NCI-H146 treated with DMSO at 0.1 percent for 48 hours (cell line): ENCODE measurements around the gene SGIP1.

Experiments used
- DNase-seq: peaks from one replicate; lab custom pipeline; 2025; ENCODE audit not compliant: unreplicated experiment; lab: John Stamatoyannopoulos, UW

SGIP1 gene

DNA sequence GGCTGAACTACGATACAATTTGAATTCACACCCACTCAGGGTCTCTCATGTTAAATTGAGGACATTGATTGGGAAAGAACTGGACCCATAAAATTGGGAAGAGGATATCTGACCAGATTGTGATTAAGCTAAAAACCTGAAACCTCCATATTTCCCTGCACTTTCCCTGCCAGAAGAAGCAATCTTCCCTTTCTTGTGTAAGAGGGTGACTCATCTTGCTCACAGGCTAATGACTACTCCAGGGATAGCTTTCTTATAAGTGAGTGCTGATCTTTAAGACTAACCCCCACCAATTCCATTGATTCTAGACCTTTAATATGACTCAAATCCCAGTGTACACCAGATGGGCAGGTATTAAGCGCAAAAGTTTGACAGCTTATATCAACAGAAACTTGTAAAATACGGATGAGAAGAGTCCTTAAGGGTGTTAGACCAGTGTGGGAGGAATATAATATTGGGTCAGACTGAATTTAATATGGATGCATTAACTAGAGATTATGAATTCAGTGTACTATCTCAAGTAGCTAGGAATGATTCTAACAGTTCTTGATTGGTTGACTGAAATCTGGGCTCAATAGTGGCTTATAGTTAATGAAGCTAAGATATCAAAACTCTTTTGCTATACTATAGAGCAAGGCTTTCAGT, 12.1 kb upstream of the SGIP1 start:
- DNase-seq = no peak

DNA sequence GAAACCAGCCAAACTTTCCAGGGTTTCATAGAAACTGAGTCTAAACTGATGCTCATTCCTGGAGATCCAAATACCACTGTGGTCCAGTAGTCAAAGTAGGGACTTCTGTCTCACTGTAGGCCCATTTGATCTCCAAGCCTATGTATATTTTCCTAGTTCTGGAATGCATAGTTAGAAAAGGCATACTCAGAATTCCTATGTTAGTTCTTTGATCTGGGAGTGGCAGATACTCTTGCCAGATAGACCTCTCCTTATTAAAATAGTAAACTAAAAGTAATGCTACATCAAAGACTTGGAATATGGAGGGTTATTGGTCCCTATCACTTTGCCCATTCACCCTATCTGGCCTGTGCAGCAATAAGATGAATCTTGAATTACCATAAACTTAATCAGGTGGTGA, 10.4 kb upstream of the SGIP1 start:
- DNase-seq = no peak

DNA sequence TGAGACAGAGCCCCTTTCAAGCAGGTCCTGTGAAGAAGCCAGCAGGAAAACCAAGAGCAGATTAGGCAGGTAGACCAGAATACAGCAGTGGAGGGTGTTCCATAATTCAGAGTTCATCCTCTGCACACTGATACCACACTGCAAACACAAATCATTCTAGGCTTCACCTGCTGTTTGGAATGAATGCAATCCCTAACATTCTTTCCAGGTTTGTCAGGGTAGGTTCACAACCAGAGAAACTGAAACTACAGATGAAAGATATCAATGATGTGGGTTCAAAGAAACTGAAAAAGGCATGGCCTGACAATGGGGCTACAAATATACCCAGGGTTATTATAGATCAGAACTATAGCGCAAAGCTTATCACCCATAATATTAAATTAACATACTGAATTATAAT, 8.9 kb upstream of the SGIP1 start:
- DNase-seq = no peak

DNA sequence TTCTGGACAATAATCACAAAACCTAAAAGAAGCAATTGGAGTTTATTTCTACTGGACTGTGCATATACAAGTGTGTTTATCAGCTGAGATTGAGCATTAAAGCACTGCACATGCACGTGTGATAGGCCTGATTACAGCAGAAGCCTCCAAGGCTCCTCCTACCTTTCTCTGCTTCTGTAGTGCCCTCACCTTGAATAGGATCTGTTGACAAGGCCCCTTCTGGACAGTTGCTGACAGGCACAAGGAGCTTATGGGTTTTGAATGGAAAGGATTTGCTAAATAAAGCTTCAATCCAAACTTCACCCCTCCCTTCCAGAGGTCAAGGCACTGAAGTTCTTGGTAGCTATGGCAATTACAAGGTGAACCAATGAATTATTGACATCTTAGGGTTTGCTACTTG, 7.9 kb upstream of the SGIP1 start:
- DNase-seq = no peak

DNA sequence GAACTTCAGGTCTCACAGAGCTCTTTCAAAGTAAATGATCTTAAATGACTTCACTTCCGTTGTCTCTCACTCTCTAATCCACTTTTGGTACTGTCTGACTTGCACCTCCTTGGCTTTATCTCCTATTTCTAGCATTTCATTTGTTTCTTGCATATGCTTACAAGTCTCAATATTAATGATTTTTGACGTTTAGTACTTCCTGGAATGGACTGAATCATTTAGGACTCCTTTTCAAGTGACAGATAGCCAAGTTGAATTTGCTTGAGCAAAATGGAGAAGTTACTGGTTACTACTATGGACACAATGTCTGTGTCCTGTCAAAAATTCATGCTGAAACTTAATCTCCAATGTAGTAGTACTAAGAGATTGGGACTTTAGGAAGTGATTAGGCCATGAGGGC, 7.0 kb upstream of the SGIP1 start:
- DNase-seq = no peak

DNA sequence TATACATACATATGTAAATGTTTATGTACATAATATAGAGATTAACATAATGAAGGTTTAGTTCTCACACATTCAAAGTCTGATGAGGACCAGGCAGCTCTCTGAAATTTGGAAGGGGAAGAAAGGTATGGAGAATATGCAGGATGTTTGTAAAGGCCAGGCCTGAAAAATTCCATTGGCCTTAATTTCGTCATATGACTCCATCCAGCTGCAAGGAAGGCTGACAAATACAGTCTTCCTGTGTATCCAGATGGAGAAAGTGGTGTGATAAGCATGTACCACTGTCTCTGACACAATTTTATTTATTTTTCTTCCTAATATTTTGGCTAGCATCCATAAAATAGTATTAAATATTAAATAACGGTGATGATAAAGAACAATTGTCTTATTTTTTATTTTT, 6.3 kb upstream of the SGIP1 start:
- no peak for DNase-seq

DNA sequence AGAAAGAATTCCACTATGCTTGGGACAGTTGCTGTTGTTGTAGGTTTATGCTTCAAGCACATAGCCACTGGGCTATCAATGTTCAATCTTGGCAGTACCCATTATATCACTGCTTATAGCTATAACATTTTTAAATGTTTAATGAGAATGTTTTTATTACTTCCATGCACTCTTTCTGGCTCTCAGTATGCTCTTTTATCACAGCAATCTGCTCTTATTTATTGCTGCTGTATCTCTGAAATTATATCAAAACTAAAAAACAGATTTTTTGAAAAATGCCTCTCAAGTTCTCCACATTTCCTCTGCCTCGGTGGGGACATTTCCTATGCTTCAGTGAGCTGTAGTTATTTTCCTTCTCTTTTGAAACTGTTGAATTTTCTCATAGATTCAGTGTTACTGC, 5.4 kb upstream of the SGIP1 start:
- no peak for DNase-seq

DNA sequence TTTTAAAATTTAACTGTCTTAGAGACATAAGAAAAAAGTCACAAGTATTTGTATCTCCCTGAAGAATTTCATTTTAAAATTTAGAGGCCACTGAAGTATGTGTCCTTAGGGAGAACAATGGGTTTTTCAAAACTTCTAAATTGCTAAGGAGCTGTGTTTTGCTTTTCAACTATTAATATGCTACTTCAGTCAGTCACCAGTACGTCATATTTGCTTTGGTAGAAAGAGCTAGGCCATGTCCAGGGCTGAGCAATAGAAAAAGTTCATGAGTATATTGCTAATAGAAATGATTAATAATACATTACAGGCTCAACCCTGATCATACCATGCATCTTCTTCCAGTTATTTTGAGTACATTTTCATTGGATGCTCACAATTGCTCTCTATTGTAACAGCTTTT, 1.7 kb upstream of the SGIP1 start:
- no peak for DNase-seq

DNA sequence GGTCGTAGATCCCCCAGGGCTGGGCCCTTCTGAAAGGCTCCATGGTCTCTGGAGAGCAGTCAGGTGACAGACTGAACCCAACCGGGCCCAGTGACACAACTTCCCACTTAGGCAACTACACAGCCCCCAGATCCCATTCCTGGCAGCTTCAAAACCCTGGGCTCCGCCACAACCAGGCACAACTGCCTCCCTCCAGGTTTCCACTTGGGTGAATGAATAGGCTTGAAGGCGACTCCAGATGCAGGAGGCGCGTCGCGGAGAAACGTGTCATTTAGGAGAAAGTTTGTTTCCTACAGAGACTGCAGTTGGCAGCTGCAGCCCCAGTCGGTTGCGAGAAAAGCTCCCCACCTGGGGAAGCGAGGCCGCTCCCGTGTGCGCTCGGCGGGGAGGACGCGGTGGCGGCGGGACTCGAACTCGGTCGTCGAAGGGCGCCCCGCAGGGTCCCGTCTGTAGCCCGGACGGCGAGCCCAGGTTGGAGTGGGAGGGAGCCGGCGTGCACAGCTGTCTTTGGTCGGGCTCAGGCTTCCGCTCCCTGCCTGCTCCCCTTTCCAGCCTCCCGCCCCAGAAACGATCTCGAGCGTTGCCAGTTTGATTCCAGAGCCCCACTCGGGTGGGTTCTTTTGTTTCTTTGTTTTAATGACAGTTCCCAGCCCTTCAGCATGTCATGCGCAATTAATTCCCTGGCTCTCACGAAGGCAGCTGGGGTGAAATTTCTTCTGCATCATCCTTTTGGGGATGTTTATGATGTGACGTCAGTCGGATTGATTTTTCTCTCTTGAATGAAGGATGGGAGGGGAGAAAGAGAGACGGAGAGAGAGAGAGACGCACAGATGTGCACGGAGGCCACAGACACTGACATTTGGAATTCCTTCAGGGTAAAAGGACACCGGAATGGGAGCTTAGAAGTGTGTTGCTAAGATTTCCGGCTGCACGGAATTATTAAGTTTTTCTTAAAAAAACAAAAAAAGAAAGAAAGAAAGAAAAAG, 862 bp upstream of the SGIP1 start:
- DNase-seq = no peak

DNA sequence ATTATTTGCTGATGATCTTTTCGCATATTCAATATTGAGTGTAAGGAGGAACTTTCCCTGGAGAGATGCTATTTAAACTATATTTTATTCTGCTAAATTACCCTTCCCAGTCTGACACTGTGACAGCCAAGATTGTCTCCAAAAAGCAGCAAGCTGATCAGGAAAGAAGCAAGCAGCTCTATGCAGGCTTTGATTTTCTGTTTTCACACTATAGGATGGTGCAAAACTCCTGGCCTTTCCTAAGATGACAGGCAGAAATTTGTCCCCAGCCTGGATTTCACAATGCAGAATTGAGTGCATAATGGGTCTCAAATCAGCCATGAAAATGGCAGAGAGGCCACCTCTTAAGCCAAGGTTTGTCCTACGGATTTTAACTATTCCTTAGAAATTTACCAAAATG, 1.1 kb downstream of the SGIP1 start:
- DNase-seq = no peak

DNA sequence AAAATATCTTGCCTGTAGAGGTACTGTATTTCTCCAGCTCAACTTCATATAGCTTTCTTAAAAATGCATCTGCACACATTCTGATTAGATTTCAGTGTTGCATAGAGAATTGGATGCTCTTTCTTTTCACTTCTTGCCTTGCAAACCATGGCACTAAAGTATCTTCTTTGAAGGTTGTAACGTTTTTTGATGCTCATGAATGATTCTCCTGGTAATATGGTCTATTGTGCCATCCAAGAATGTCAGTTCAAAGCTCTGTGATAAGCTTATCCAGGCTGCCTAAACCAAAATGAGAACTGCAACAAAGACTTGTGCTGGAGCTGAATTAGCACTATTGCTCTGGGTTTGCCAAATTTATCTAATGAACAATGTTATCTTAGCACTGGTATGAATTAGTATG, 1.9 kb downstream of the SGIP1 start:
- DNase-seq = no peak

DNA sequence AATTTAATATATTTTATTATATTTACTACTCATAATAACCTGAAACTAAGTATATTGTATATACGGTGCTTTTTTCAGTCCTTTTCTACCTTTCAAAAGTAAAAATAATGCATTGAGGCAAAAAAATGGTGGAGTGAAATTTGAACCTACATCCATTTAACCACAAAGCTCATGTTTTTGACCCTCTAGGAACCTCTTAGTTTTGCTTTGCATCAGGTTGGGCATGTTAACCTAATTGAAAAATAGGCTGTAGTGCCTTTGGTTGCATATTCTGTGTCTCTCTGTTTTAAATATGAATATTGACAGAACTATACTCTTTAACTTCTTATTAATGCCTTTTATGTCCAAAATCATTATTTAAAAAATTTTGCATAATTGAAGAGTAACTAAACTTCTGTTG, 3.8 kb downstream of the SGIP1 start:
- no peak for DNase-seq

DNA sequence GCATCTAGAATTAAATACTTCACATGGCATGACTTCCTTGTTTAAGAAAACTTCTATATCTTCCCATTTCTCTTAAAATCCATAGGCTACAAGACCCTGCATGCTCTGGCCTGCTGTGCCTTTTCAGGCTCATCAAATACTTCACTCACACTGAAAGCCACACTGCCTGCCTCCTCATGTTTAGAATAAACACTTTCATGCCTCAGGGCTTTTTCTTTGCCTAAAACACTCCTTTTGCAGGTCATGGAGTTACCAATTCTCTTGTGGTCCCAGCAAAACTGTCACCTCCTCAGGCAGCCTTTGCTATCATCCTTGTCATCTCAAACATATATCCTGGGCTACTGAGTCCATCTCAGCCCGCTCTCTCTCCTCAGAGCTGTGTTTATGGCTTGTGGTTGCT, 5.5 kb downstream of the SGIP1 start:
- no peak for DNase-seq

DNA sequence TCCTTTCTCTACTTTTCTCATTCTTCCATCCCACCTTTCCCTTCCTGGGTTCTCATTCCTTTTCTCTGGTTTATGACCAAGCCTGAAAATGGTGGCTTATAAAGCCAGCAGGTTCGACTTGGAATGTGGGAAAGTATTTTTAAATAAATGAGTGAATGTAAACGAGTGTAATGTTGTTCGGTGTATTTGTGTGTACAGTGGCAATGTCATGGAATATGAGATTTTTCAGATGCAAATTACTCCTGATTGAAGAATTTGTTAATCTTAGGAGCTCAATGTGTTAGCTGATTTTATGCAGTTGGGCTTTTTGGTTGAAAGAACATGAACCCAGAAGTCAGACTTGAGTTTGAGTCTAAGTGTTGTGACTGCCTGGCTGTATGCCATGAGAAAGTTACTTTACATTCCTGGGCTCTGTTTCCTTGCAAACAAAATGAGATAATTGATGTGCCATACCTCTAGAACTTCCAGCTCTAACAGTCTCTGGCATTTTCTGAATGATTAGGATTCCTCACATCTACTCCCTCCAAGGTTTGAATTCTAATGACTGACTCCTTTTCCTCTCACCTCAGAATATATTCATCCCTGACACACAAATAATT, 6.6 kb downstream of the SGIP1 start:
- DNase-seq = no peak

DNA sequence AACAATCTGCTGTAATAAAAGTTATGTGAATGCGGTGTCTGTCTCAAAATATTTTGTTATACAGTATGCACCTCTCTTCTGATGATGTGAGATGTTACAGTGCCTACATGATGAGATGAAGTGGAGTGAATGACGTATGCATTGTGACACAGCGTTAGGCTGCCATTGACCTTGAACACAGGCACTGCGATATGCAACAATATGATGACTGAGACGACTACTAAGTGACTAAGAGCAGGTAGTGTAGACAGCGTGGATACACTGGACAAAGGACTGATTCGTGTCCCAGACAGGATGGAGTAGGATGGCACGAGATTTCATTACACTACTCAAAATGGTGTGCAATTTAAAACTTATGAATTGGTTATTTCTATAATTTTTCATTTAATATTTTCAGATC, 8.4 kb downstream of the SGIP1 start:
- no peak for DNase-seq

DNA sequence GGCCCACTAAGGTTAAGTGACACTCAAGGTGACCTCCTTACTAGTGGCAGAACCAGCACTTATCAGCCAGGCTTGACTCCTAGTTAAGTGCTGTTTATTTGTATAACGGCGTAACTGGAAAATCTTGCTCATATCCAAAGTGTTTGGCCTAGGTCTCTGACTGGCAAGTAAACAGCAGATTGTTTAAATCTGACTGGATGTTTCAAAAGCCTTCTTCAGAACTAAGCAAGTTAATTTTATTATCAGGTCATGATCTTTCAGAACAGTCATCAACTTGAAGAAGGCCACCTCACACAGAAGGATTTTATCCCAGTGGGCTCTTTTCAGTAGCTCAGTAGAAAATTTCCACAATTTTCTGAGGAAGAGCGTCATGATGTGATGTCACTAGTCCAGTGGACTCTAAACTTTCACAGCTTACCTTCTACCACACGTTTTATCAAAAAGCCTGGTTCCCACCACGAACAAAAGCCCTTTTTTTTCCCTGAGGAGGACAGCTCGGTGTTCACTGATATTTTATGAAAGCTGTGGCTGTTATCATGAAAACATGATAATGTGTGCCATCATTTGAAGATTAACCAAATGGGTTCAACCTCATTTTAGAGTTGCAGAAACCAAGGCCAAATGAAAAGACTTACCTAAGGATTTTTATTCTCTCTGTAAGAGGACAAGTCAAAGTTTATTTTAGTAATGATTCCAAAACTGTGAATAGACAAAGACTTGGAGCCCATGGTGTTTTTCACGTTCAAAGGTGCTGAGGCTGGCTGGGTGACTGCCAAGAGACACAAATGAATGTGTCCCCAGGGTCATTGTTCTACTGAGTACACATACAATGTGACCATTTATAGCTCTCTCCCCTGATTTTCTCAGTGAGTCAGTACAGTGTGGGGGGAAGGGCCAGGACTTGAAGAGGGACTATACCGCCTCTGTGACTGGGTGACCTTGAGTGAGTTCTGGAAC, 9.1 kb downstream of the SGIP1 start:
- DNase-seq = no peak

DNA sequence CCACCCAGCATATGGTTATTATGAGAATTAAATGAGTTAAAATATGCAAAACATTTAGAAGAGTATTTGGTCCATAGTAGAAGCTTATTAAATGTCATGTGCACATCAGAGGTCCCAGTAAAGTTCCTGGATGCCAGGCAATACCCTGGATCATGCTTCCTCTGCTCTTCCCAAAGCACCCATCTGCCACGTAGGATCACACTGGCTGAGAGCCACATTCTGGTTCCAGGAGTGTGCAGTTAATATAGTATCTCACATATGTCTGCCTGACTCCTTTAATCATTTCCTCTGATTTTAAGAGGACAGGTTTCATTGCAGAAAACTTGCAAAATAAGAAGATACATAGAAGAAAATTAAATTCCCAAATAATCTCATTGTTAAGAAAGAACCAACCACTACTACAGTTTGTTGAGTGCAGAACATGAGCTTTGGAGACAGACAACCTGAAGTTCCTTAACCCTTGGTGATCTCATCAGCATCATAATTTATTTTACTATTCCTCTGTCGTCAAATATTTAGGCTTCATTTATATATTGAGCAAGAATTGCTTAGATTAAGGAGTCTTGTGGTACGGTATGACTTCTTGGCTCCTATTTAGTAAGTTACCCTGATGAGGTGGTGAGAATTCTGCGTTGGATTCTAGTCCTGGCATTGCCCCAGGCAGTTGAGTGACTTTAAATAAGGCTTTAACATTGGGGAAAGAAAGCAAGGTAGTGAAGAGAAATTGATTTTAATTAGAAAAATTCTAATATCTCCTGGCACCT, 12.3 kb downstream of the SGIP1 start:
- DNase-seq = no peak

DNA sequence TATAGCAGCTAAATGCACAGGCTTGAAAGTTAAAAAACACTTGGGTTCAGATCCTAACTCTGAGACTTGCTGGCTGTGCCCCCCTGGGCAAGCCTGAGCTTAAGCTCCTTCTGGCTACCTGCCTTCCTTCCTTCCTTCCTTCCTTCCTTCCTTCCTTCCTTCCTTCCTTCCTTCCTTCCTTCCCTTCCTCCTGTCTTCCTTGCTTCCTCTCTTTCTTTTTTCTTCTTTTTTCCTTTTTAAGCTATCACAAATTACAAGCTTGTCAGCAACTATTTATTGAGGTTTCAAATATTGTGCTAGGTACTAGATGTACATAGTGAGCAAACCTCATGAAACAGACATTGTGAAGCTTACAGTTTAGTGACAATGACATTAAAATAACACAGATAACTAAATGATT, 15.1 kb downstream of the SGIP1 start:
- no peak for DNase-seq

DNA sequence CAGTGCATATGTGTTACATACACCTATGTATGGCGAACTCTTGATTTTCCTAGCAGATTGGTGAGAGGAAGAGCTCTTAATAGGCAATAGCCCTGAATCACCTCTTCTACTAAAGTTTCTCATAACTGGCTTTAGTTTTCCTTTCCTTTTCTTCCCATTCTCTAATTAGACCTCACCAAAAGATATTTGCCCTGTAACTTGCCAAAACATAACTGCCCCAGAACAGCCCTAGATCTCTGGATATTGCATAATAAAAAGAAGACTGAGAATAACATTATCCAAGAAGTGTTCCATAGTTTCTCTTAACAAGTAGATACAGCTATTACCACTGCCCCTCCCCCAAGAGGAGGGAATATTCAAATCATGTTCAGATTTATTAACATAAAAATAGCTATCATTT, 16.3 kb downstream of the SGIP1 start:
- no peak for DNase-seq

DNA sequence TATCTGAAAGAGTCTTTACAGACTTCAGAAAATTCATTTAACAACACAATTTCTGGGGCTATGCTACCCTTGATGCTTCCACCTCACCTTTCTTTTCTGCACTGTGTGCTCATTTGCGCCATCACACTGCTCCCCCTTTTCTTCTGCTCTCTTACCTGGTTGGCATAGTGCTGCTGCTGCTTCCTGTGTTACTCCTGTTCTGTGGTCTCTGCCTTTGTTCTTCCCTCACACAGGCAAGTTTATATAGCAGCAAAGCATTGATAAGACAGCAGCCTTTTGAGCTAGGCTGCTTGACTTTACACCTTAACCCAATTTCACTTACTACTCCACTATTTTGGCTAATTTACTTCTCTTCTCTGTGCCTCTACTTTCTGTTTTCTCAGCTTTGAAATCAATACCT, 18.3 kb downstream of the SGIP1 start:
- no peak for DNase-seq
